Measurements from ENCODE around the gene IER2. TPM values are rescaled to one million over a fixed set of nuclear protein-coding genes. Genes with fewer than 3 reads are reported as not detected.

The IER2 gene
- total and polyA plus RNA-seq, 2 of the 8 experiments (the other 6 are each of a cell fraction or from before 2014, with no cell fraction given), result 84.5 to 138 TPM

- H3K9me3 ChIP-seq (ENCODE audit: insufficient read depth in 2 of 2, low read depth in 1 of 2, low read length in 1 of 2), result no peaks in the 10 kb centered on the region
- FAIRE-seq, result no peak
- 2% methylated on average over 52 of the region's 55 CpGs; no CpG with 5 or more reads in 1 of the 2 experiments for WGBS, 2 experiments (ENCODE audit: extremely low coverage in 1 of 2, insufficient coverage in 1 of 2, insufficient read length in 1 of 2, insufficient replicate concordance in 2 of 2, low coverage in 1 of 2, low lambda C conversion rate in 2 of 2, missing lambda C conversion rate in 1 of 2)
- TF ChIP-seq MAX (IDR thresholded peaks at IDR 0.05), result 0 out of 2 replicates have a peak, but pooled peaks have one; percentile 16
- peak; percentile 69; the same call in 1 of the 2 replicates for TF ChIP-seq TCF12 (IDR thresholded peaks at IDR 0.05; ENCODE audit: low read depth, low read length)
- TF ChIP-seq MAFK (IDR thresholded peaks at IDR 0.05; ENCODE audit: low read depth, low read length), result no peak
- TF ChIP-seq KDM1A (IDR thresholded peaks at IDR 0.05; ENCODE audit: borderline replicate concordance, low read length), result no peak; the same call in 1 of the 2 replicates
- TF ChIP-seq NANOG (IDR thresholded peaks at IDR 0.05; ENCODE audit: insufficient read depth, low read depth, low read length, poor library complexity, severe bottlenecking), result no peak
- 0 out of 4 replicates have a peak, but pooled peaks of 1 of the 2 experiments have one; percentile 29 for TF ChIP-seq HDAC2 (IDR thresholded peaks at IDR 0.05; ENCODE audit: borderline replicate concordance in 1 of 2, low read depth in 2 of 2, low read length in 2 of 2)
- no peak for TF ChIP-seq TEAD4 (IDR thresholded peaks at IDR 0.05; ENCODE audit: low read depth, low read length)
- TF ChIP-seq RBBP5 (IDR thresholded peaks at IDR 0.05; ENCODE audit: borderline replicate concordance, low read depth, low read length), result 0 out of 2 replicates have a peak, but pooled peaks have one; percentile 4
- no peak; the same call in 1 of the 2 replicates for TF ChIP-seq TAF1 (IDR thresholded peaks at IDR 0.05; ENCODE audit: low read depth, low read length)
Observed at GRCh38 chr19:13155472-13156359, 5.5 kb downstream of the IER2 start.

More at GRCh38 chr19:13155472-13156359, 5.5 kb downstream of the IER2 start:
- H2BK5ac ChIP-seq (ENCODE audit: low read depth, low read length), result peak overlapping the region; percentile 93; the same call in 1 of the 2 replicates
- DNase-seq (ENCODE audit: low read depth in 1 of 2, low spot score in 2 of 2), result peak in 1 of 2 experiments; percentile 89
- peak overlapping the region; percentile 77 to 82 for H3K4me2 ChIP-seq (ENCODE audit: insufficient read depth in 1 of 2, low read depth in 2 of 2, low read length in 2 of 2)
- peak overlapping the region; percentile 88 for H3K4ac ChIP-seq (replicated peaks; ENCODE audit: insufficient read length, low read depth, low read length)
- CTCF ChIA-PET (ENCODE audit: partially characterized antibody), result interaction anchor here (1.0 to 1.3 kb wide), 3 partner anchors 8 to 40 kb away, joined by 3 to 4 read pairs (median 4); no protein-coding TSS in a partner anchor
- H3K4me3 ChIP-seq (ENCODE audit: extremely low read depth in 1 of 4, insufficient read depth in 2 of 4, low read depth in 3 of 4, low read length in 4 of 4), result peak overlapping the region; percentile 90 to 99 (median 92)
- H3K27me3 ChIP-seq (replicated peaks in 1 of 4; ENCODE audit: control insufficient read depth in 3 of 4, extremely low read depth in 1 of 4, insufficient read depth in 3 of 4, low read length in 3 of 4), result no peaks in the 10 kb centered on the region; a peak in 1 of 7 replicates
- H2AFZ ChIP-seq (ENCODE audit: low read length), result no peak overlapping the region
- peak overlapping the region; percentile 93 for H3K56ac ChIP-seq (replicated peaks; ENCODE audit: insufficient read length, low read depth, low read length)
- H3K79me2 ChIP-seq (ENCODE audit: control insufficient read depth in 1 of 2, insufficient read depth in 2 of 2, low read length in 2 of 2), result peaks cover 17 to 32% of the 10 kb centered on the region in 2 experiments
- peak overlapping the region; percentile 52 to 97 (median 86) for H3K9ac ChIP-seq (replicated peaks in 1 of 4; ENCODE audit: extremely low read depth in 1 of 4, low read depth in 3 of 4, low read length in 3 of 4)
- peaks cover 0 to 8% (median 6%) of the 10 kb centered on the region in 4 experiments; a peak in 6 of 7 replicates for H3K4me1 ChIP-seq (replicated peaks in 1 of 4; ENCODE audit: control insufficient read depth in 3 of 4, insufficient read depth in 4 of 4, low read length in 3 of 4)
- peak overlapping the region; percentile 43; the same call in 1 of the 2 replicates for H2BK20ac ChIP-seq (ENCODE audit: low read length)
- peaks cover 7 to 11% of the 10 kb centered on the region in 2 experiments for H4K20me1 ChIP-seq (replicated peaks in 1 of 2; ENCODE audit: control insufficient read depth in 1 of 2, insufficient read depth in 2 of 2, low read length in 2 of 2)
- peak overlapping the region; percentile 84 for H3K18ac ChIP-seq (ENCODE audit: extremely low read depth, low read length)
- H3K23ac ChIP-seq (ENCODE audit: insufficient read length), result no peak overlapping the region
- peak overlapping the region; percentile 86 for H4K8ac ChIP-seq (ENCODE audit: extremely low read depth, insufficient read depth, low read length)
- peaks cover 0 to 7% (median 2%) of the 10 kb centered on the region in 4 experiments; a peak in 2 of 8 replicates for H3K36me3 ChIP-seq (ENCODE audit: control insufficient read depth in 2 of 4, insufficient read depth in 4 of 4, low read length in 3 of 4)
- H3K23me2 ChIP-seq (ENCODE audit: low read depth, low read length), result peaks cover 21% of the 10 kb centered on the region
- POLR2A ChIA-PET (ENCODE audit: partially characterized antibody), result interaction anchor here (0.7 to 9.6 kb wide), 23 partner anchors 10 to 432 kb away, joined by 3 to 530 read pairs (median 5); partner anchors contain the start of genes NACC1, TNPO2 and TRMT1
- no peak overlapping the region for H3K14ac ChIP-seq (ENCODE audit: insufficient read length)
- H3K79me1 ChIP-seq (ENCODE audit: low read depth, low read length), result no peaks in the 10 kb centered on the region
- H2BK120ac ChIP-seq (replicated peaks; ENCODE audit: low read depth, low read length), result peak overlapping the region; percentile 88
- peak overlapping the region; percentile 89 for H4K5ac ChIP-seq (ENCODE audit: insufficient read length, low read depth, low read length)
- peak overlapping the region; percentile 86 for H4K91ac ChIP-seq (replicated peaks; ENCODE audit: insufficient read length, low read length)
- H3K27ac ChIP-seq (ENCODE audit: low read depth, low read length), result peak overlapping the region; percentile 85
- H2AK5ac ChIP-seq (ENCODE audit: low read depth, low read length), result peak overlapping the region; percentile 99
- no peak overlapping the region for H2BK15ac ChIP-seq (ENCODE audit: low read length)
- peak overlapping the region; percentile 95; the same call in 1 of the 2 replicates for H2BK12ac ChIP-seq (ENCODE audit: low read depth, low read length)

Data from H1 (cell line).